HG03457 (cell line): ENCODE results near the gene TOX3.

Experiments used
- ATAC-seq: cut with Tn5 transposase; IDR thresholded peaks from one replicate; pipeline ENCODE4 v1.9.1; 2021; ENCODE audit warnings: moderate number of reproducible peaks; ENCODE audit not compliant: unreplicated experiment

TOX3 gene

DNA sequence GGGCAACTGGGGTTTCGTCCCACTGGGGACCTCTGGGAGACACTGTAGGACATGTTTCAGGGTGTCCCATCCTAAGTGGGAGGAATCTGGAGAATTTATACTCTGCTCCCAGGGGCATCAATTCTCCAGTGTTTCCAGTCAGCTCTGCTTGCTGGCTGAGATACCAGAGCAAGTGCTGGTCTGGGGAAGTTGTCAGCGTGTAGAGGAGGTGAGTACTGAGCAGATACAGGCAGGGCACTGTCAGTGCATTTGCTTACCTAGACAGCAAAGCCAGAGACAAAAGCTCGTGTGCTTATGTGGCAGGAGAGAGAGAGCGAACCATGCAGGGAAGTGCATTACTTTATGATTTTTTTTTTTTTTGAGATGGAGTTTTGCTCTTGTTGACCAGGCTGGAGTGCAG lies 20.2 kb upstream of the TOX3 start:
- no peak for ATAC-seq

DNA sequence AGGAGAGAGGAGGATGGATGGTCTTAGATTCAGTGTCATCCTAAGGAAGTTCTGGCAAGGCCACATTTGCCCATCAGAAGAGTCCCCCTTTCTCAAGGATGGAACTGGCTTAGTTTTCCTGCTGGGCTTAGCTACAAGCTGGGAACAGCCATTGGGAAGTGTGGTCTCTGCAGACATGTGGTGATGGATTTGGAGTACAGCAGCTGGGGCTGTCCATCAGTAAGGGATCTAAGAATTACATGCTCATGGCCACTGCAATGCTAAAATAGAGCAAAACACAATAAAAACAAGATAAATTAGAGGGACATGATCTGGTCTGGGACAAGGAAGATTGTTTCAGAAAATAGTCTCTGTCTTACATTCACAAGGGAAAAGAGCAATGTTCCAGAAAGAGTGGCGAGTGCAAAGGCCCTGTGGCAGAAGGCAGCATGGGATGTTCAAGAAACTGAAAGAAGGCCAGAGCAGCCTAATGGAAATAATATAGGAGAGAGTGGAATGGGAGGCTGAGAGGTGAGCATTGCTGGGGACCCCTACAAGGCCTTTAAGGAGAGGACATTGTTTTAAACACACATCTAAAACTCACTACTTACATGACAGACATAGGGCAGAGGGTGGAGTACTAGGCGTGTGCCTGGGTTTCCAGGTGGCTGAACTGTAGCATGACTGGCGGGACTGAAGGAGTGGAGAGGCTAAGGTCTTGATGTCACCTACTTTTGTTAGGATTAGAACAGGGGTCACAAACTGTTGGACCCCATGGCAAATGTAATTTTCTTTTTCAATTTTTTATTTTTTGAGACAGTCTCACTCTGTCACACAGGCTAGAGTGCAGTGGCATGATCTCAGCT lies 17.0 kb upstream of the TOX3 start:
- no peak for ATAC-seq

DNA sequence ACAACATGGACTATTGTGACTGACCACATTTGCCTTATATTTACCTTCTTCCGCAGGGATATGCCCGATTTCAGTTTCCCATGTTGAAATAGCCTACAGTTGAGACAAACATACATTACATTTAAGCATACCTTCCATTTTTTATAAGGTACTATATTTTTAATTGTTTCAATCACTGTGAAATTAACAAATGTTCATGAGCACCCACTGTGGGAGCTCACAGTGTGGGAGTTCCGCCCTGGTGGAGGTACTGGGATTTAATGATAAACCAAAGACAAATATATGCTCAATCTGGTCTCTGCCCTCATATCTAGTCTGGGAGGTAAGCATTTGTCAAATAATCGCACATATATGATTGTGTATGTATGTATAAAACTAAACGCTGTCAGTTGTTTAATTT lies 15.8 kb upstream of the TOX3 start:
- no peak for ATAC-seq

DNA sequence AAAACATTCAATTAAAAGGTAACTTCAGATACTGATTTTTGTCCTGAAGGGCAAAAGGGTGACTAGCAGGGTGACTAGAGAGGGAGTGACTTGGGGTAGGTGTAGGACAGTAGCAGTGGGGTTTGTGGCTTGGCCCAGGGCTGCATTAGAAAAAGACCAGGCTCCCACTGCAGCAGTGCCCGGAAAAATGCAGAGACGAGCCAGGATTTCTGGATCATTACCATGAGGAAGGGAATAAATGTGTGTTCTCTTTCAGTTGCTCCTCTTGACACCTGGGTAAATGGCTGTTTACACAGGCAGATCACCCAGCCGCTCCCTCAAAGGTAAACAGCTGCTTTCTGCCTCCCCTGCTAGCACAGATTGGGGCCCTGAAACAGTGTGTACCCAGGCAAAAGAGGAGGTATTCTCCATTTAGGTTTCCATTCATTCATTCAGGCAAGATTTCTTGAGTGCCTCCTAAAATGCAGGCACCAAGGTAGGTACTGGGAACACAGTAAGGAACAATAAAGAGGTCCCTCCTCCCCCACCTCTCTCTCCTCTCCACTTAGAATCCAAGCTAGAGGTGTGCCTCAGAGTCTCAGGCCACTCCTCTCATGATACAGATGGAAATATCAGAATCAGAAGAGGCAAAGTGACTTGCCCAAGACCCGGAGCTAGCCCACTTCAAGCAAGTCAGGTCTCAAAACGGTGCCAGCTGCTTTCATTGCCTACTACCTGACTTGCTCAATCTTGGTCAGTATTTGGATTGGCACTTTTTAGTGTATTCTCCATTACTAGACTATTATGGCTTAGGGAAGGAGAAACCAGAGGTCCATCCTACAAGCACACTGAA lies 15.2 kb upstream of the TOX3 start:
- no peak for ATAC-seq

DNA sequence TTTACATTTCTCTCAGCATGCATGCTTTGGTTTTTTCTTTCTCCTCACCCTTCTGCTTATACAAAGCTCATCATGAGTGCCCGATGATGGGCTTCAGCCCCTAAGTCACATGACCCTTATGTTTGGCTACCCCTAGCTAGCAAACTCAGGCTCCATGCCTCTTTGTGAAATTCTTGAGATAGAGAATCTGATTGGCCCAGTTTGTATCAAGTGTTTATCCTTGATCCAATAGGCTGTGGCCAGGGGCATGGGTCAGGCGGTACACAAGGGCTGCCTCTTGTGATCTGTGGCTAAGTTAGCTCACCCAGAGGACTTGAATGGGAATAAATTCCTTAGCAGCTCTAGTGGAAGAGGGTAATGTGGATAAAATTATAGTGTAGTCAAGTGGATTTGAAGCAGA lies 11.5 kb upstream of the TOX3 start:
- no peak for ATAC-seq

DNA sequence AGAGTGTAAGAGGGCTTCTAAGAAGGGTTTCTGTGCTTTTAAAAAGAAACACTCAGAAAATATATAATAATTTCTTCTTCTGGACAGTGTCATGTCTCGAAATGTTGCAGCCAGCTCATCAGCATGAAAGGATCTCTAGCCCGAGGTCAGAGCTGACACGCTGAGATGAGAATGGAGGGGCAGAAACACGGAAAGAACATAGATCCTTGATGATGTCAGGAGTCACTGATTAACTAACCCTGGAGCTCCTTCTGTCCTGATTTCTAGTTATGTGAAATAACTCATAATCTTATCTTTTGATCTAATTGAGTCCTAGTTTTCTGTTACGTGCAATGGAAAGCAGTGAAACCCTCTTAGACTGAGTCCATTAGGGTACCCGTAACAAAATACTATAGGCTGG lies 10.3 kb upstream of the TOX3 start:
- no peak for ATAC-seq

DNA sequence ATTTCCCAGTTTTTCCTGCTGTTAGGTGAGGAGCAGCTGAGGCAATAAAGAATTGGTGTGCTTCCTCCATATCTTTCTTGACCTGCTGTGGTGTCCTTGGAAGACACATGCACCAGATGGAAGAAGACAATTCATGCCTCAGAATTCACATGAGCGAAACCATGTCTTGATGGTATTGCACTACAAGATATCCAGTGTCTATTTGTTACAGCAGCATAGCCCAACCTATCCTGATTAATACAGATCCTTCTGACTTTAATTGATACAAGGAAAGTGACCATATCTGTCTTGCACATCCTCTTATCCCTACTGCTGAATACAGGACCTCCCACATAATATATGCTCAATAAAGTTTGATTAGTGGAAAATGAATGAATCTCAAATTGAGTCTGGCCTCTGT lies 9.1 kb upstream of the TOX3 start:
- ATAC-seq: no peak

DNA sequence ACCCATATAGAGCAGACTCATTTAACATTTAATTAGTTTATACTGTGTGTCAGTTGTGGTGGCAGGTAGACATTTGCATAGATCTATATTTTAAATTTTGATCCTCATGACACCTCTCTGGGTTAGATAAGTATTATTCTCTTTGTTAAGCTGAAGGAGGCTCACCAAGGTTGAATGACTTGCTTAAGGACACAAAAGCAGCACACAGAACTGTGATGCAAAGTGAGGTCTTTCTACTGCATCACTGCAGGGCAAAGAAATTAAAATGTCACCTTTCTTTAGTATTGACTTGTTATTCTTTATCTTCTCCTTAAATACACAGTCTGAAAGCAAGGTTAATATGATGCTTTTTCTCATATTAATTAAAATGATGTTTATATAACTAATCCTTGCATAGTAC lies 8.6 kb upstream of the TOX3 start:
- no peak for ATAC-seq

DNA sequence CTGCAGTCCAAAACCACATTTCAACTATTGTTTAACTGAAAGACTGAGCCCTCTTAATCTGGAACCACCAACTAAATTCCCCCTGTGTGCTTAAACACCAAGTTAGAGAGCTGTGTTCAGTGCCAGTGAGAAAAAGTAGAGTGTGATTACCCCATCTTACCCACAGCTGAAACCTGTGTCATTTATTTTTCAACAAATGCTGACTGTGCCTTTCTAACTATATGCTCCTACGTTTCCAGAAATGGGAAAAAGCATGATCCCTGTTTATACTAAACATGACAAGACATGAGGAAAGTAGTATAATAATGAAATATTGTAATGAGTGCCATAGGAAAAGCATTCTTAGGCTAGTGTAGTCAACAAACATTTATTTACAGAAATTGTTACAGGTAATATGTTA lies 7.4 kb upstream of the TOX3 start:
- no peak for ATAC-seq

DNA sequence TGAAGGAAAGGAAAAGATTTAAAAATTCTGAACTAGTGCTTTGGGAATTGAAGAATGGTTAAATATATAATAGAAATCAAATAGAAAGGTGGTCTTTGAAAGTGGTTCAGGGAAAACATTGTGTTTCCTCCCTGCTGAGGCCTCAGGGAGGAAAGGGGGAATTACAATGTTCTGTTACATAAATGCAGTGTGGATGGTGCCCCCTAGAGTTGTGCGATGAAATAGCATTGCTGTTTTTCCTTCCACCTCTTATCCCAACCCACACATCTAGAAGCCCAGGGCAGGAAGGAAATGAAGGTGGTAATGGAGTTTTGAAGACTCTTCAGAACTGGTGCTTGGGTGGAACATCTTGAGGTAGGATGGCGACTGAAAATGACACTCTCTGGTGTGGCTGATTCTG lies 6.4 kb upstream of the TOX3 start:
- no peak for ATAC-seq

DNA sequence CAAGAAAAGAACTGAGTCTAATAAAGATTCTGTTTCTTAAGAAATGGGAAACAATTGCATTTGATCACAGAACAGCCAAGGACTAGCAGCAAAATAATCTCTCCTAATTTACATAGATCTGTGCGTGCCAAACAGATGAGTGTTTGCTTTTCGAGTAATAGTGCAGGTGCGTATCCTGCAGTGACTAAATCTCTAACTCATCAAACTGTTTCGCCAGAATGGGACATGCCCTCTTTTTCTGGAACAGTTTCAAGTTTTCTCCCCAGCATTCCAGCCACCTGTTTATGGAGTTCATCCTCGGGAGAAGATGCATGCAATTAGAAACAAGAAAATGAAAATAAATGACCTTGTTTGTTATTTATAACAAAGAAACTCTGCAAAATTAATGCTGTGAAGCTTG lies 5.7 kb upstream of the TOX3 start:
- no peak for ATAC-seq

DNA sequence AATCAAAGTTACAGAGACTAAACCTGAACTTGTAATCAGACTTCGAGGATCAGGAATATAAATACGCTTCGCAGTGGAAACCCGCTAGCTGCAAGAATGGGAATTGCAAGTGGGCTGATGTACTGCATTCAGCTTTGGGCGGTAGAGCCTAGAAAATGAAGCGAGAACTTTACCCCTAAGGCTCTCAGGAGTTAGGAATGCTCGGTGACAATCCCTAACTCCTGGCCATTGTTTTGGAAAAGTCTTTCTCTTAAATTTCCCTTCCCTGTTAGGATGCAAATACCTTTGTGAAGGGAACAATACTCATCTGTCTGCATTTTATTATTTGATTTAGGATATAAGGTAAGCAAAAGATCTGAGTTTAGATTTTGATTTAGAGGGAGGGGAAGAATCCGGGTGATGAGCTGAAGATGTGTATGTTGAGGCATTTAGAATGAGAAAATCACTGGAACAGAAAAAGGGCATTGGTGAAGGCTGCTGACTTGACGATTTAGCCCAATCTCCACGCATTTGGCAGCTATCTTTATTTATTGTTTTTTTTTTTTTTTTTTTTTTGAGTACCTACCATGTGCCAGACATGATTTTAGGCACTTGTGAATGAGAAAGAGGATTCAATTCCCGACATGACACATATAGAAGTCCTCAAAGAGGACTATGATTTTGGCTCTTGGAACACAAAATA lies 2.2 kb upstream of the TOX3 start:
- no peak for ATAC-seq

DNA sequence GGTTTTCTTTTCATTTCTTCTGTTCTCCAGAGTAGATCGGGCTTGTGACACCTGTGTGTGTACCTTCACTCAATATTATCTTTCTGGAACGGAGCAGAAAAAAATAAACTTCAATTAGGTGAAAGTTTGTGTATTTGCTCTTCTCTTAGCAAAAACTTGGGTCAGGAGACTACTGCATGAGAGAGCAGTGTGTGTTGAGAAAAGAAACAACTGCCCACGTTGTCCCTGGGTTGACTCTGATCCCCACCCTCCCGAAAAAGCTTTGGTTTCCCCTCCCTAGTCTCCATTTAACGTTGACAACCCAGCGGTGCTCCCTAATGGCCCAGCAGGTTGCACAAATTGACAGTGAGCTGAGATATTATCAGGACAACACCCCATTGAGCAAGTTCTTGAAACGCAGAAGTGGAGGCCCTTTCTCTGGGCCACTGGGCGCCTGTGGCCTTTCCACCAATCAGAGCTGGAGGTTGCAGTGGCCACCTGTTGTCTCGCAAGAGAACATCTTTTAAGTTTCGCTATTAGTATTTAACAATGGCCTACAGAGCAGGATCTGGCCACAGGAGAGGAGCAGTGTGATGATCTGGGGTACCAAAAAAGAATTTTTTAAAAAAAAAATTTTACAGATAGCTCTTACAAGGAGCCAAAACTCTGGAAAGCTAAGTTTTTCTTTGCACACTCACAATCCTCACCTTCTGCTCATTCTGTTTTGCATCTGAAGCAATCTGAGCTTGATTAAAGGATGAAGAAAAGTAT lies 1.5 kb upstream of the TOX3 start:
- ATAC-seq: no peak

DNA sequence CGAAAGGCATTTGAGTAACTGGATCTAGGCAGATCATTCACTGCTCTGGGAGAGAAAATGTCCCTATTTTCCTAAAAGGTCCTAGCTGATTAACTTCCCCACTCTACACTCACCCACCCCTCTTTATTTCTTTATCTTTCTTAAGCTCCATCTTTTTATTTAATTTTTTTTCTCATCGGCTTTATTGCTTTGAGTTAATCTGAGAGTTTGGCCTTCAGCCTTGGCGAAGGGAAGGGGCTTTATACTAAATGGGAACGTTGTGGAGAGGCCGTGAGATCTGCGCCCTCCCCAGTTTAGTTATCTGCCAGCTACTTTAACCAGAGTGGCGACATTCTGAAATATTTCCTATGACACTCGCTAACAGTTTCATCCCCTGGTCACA lies 882 bp upstream of the TOX3 start:
- ATAC-seq: no peak

DNA sequence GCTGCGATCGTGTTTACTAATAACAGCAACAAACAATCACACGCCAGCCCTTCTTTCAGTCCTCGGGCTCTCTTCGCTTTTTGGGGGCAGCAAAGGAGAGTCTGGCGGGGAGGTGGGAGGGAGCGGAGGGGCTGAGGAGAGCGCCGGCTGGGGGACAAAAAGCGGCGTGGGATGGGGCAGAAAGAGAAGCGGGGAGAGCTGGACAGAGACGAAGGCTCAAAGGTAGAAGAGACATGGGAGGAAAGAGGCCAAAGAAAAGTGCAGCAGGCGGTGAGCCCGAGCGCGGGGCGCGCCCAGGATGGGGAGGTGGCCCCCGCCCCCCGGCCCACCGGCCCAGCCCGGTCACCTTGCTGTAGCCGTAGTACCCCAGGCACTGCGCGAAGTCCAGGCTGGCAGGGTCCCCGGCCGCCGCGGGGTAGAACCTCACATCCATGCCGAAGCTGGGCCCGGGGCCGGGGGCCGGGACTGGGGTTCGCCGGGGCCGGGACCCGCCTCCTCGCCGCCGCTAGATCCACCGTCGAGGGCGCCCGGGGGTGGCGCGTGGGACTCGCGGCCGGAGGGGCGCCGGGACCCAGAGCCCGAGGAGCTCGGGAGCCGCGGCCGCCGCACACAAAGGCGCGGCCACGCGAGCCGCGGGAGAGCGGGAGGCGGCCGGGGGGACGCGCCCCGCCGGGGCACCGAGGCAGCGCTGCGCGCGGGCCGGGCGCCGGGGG lies 496 bp downstream of the TOX3 start:
- no peak for ATAC-seq

DNA sequence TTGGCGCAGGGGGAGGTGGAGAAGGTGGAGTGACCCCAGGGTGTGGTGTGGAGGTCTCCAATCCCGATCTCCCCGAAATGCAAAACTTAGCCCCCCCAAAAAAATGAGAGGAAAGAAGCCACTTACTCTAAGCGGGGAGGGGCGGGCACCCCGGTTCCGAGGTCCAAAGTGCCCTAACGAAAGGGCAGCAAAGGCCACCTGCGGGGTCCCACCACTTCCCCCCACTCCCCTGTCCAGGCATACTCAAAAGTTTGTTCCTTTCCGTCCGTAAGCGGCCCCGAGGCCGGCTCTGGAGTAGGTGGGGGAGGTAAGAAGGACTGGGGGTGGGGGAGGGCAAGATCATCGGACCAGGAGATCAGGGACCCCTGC lies 1.1 kb downstream of the TOX3 start:
- no peak for ATAC-seq

DNA sequence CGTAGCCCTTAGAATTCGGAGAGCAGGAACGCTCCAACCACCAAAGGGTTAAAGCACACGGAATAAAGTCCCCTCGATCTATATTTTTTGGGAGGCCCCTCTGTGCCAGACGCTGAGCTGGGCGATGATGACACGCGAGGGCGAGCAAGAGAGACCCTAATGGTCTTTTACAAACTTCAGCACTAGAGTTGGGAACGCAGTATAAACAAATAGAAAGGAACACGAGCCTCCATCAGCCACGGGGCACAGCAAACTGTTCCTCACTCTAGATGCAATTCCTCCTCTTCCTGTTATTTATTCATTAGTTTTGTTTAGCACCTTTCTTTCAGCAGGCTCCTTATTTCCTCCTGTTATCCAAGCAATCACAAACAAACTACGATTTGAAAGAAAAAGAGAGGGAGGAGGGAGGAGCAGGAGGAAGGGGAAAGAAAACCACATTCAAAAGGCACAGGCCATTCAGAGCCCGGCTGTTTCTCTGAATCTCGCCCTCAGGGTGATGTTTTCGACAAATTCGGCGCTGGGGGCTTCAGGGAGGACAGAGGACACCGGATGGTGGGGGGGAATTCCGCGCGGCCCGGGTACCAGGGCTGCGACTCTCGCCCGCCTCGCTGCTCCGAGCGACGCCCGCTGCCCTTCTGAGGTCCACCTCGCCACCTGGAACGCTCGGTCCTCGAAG lies 1.6 kb downstream of the TOX3 start:
- no peak for ATAC-seq

DNA sequence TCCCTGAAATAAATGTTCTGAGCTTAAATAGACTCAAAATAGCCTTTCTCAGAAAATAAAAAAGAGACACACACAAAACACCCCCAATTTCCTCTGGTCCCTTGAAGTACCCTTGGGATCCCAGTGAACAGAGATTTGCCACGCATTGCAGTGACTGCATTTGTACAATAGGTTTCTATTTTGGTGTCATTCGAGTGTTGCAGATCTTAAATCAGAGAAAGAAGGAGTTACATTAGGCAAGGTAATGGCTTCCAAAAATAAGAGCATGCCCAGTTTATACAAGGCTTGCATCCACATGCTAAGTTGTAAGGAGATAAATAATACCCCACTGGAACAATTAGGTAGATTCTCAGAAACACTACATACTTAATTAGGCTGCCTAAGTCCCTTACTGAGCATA lies 2.2 kb downstream of the TOX3 start:
- no peak for ATAC-seq

DNA sequence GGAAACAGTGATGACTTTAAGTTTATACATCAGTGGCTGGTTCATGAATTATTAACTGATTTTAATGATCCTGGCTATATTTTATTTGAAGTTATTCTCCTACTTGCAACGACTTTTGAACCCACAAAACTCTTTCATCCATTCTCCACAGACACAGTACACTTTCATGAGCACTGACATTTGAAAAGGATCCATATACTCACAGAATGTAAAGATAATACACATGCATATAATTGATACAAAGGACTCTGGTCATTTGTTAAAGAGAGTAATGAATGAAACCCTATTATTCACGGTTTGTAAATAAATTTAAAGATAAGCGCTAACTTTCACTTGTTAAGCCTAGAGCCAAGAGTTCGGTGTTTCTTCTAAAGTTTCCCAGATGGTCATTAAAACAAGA lies 3.3 kb downstream of the TOX3 start:
- no peak for ATAC-seq

DNA sequence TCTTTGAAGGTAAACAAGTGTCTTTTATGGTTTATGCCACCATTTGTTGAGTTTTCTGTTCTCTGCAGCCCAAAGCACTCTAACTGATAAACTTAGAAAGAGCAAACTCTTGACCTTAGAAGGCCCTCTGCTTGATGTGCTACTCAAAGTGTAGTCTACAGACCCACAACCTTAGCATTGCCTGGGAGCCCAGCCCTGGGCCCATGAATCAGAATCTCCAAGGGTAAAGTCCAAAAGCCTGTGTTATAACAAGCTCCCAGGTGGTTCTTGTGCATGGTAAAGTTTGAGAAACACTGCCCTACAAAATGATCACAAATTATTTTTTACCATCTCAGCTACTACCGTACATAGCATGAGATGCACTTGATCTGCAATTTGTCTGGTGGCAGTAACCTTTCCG lies 6.0 kb downstream of the TOX3 start:
- no peak for ATAC-seq
